ENCODE results near the gene DLG4.

DLG4 gene

DNA sequence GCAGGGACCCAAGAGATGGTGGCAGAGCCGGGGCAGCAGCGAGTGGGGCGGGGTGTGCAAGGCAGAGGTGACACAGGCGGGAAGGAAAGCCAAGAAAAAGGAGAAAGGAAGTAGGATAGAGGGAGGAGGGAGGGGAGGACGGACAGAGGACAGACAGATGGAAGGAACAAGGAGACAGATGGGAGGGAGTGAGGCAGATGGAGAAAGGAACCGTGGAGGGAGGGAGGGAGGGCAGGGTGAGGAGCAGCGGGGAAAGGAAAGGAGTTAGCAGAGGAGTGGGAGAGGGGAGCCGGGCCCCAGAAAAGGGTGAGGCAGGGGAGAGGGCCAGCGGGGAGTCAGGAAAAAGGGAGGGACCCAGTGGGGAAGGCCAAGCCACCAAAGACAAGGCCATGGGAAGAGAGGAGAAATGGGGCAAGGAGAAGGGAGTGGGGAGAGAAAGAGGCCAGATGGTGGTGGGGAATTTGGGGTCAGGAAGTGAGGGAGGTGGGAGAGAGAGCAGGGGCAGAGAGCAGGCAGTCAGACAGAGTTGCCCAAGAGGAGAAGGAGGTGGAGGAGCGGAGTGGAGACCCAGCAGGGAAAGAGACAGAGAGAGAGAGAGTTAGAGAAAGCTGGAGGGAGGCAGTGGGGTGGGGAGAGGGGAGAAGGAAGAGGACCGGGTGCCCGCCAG lies 27.2 kb downstream of the DLG4 start:
- Histone ChIP-seq H3K4me2 (ENCODE audit: low read length) (no peak overlapping the region), H3K4me1 (no peaks in the 10 kb centered on the region), H2AFZ (no peak overlapping the region), H3K79me2 (no peaks in the 10 kb centered on the region), H3K9me3 (ENCODE audit: control insufficient read depth, low read length) (no peaks in the 10 kb centered on the region), H3K27me3 (ENCODE audit: control insufficient read depth, insufficient read depth, low read length) (no peaks in the 10 kb centered on the region), H3K4me3 (ENCODE audit: low read depth, low read length) (no peak overlapping the region), H3K36me3 (ENCODE audit: control insufficient read depth, insufficient read depth, low read length) (no peaks in the 10 kb centered on the region), H3K9ac (no peak overlapping the region), H3K27ac (no peak overlapping the region)
- TF ChIP-seq, protein P1, sequence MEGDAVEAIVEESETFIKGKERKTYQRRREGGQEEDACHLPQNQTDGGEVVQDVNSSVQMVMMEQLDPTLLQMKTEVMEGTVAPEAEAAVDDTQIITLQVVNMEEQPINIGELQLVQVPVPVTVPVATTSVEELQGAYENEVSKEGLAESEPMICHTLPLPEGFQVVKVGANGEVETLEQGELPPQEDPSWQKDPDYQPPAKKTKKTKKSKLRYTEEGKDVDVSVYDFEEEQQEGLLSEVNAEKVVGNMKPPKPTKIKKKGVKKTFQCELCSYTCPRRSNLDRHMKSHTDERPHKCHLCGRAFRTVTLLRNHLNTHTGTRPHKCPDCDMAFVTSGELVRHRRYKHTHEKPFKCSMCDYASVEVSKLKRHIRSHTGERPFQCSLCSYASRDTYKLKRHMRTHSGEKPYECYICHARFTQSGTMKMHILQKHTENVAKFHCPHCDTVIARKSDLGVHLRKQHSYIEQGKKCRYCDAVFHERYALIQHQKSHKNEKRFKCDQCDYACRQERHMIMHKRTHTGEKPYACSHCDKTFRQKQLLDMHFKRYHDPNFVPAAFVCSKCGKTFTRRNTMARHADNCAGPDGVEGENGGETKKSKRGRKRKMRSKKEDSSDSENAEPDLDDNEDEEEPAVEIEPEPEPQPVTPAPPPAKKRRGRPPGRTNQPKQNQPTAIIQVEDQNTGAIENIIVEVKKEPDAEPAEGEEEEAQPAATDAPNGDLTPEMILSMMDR (IDR thresholded peaks at IDR 0.05), result no peak

DNA sequence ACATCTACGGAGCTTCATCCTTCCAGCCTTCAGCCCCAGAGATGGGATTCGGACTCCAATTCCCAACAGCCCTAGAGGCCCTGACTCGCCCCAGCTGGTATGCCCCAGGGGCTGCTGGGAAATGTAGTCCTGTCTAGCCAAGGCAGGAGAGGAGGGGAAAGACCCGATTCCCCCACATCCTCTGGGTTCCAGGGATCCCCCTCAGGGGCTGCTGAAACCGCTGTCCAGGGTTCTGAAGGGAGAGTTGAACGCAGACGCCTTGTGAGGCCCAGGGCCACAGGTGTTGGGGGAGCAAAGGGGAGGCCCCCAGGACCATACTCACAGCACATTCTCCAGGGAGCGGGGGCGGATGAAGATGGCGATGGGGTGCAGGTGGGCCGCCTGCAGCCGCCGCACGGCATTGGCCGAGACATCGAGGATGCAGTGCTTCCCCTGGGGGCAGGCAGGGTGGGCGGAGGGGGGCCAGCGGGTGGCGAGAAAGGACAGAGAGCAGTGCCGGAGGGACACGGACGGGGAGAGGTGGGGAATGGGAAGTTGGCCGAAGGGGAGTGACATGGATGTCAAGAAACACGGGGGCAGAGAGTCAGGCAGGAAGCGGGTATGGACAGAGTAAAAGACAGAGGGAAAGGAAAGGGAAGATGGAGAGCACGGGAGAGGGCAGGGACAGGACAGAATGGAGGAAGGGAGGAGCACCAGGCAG lies 27.9 kb downstream of the DLG4 start:
- Histone ChIP-seq H2AFZ (no peak overlapping the region), H3K27ac (no peak overlapping the region), H3K79me2 (no peaks in the 10 kb centered on the region), H3K9me3 (ENCODE audit: control insufficient read depth, low read length) (no peaks in the 10 kb centered on the region), H3K9ac (no peak overlapping the region), H3K36me3 (ENCODE audit: control insufficient read depth, insufficient read depth, low read length) (no peaks in the 10 kb centered on the region), H3K4me2 (ENCODE audit: low read length) (no peak overlapping the region), H3K4me1 (no peaks in the 10 kb centered on the region), H3K4me3 (ENCODE audit: low read depth, low read length) (no peak overlapping the region), H3K27me3 (ENCODE audit: control insufficient read depth, insufficient read depth, low read length) (no peaks in the 10 kb centered on the region)
- TF ChIP-seq, protein P1 (IDR thresholded peaks at IDR 0.05), result no peak

DNA sequence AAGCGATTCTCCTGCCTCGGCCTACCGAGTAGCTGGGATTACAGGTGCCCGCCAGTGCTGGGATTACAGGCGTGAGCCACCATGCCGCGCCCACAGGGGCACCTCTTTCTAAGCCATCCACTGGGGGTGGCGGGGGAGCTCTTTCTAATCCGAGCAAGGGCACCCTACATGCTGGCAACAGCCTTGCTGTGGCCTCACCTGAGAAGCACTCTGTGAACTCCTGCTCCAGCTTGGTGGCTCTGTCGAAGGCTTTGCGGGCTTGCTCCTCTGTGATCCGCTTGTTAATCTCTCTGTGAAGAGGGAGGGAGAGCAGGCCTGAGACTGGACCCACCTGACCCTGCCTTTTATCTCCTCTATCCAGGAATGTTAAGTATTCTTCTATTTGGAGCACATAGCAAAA lies 28.6 kb downstream of the DLG4 start:
- no peak overlapping the region for H3K4me3 ChIP-seq (ENCODE audit: low read depth, low read length)
- H3K27ac ChIP-seq, result no peak overlapping the region
- TF ChIP-seq, protein P1 (IDR thresholded peaks at IDR 0.05), result no peak
- no peaks in the 10 kb centered on the region for H3K27me3 ChIP-seq (ENCODE audit: control insufficient read depth, insufficient read depth, low read length)
- no peak overlapping the region for H3K4me2 ChIP-seq (ENCODE audit: low read length)
- no peaks in the 10 kb centered on the region for H3K9me3 ChIP-seq (ENCODE audit: control insufficient read depth, low read length)
- no peaks in the 10 kb centered on the region for H3K36me3 ChIP-seq (ENCODE audit: control insufficient read depth, insufficient read depth, low read length)
- H3K79me2 ChIP-seq, result no peaks in the 10 kb centered on the region
- H3K4me1 ChIP-seq, result no peaks in the 10 kb centered on the region
- no peak overlapping the region for H2AFZ ChIP-seq
- no peak overlapping the region for H3K9ac ChIP-seq

DNA sequence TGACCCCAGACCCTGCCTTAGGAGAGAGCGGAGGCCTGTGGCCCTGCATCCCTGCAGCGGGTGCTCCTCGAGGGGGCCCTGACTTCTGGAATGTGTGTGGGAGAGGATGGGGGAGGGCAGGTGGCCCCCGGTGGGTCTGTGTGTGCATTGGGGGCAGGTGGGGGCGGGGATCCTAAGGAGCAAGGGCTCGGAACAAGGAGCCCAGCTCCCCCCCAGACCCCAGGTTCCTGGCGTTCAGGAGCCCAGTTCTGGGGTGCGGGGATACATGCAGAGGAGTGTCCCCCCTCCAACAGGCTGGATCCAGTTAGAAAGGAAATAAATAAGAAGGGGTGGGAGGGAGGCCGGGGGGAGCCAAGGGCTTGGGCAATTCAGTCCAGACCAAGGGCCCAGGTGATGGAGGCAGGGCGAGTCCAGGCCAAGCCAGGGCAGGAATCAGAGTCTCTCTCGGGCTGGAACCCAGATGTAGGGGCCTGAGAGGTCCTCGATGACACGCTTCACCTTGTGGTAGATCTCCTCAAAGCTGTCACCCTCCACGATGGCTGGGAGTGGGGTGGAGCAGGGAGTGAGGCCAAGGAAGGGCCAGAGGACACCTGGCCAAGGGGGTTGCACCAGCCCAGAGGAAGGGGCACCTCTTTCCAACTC lies 29.2 kb downstream of the DLG4 start:
- Histone ChIP-seq H3K4me2 (ENCODE audit: low read length) (no peak overlapping the region), H3K9me3 (ENCODE audit: control insufficient read depth, low read length) (no peaks in the 10 kb centered on the region)

More for the DNA sequence above, 29.2 kb downstream of the DLG4 start:
- no peaks in the 10 kb centered on the region for H3K36me3 ChIP-seq (ENCODE audit: control insufficient read depth, insufficient read depth, low read length)
- H3K27ac ChIP-seq, result no peak overlapping the region
- H3K4me1 ChIP-seq, result no peaks in the 10 kb centered on the region
- TF ChIP-seq, protein P1 (IDR thresholded peaks at IDR 0.05), result no peak
- no peak overlapping the region for H3K9ac ChIP-seq
- H3K4me3 ChIP-seq (ENCODE audit: low read depth, low read length), result no peak overlapping the region
- no peaks in the 10 kb centered on the region for H3K79me2 ChIP-seq
- H3K27me3 ChIP-seq (ENCODE audit: control insufficient read depth, insufficient read depth, low read length), result no peaks in the 10 kb centered on the region
- H2AFZ ChIP-seq, result no peak overlapping the region
